IPS-NIHi11 (cell line): Measurements from ENCODE around the gene ASCC1.

Experiments
- DNase-seq: peaks from one replicate; pipeline ENCODE4 v3.0.0; 2012; ENCODE audit warnings: mixed read lengths, low spot score

Gene ASCC1

GRCh38 chr10:72065439-72066025, 150.5 kb downstream of the ASCC1 start:
- no peak for DNase-seq

DNA sequence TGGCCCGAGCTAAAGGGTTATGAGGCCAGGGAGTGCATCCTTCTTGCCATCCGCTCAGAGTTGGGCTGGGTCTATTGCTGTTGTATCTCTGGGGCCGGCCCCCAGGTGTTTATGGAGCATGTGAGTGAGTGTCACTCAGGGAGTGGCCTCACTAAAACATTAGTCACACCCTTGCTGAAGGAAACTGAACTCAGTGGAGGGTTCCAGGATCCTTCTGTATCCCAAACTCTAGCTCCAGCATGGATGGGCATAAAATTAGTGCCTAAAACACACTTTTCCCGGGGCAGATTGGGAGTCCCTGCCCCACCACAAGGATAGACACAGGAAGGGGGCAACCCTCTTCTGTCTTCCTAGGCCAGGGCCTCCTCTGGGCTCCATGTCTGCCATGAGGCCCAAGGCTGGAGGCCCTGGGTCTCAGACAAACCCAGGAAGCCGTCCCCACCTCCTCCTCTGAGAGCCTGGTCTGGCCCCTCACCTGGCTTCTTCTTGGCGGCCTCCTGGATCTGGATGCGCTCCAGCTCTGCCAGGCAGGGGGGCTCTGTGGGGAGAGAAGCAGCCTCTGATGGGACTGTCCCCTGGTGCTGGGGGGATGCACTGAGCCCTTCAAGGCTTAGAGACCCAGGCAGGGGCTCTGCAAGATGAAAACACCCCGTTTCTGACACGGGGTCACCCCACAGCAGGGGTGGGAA, 152.2 kb downstream of the ASCC1 start:
- no peak for DNase-seq

DNA sequence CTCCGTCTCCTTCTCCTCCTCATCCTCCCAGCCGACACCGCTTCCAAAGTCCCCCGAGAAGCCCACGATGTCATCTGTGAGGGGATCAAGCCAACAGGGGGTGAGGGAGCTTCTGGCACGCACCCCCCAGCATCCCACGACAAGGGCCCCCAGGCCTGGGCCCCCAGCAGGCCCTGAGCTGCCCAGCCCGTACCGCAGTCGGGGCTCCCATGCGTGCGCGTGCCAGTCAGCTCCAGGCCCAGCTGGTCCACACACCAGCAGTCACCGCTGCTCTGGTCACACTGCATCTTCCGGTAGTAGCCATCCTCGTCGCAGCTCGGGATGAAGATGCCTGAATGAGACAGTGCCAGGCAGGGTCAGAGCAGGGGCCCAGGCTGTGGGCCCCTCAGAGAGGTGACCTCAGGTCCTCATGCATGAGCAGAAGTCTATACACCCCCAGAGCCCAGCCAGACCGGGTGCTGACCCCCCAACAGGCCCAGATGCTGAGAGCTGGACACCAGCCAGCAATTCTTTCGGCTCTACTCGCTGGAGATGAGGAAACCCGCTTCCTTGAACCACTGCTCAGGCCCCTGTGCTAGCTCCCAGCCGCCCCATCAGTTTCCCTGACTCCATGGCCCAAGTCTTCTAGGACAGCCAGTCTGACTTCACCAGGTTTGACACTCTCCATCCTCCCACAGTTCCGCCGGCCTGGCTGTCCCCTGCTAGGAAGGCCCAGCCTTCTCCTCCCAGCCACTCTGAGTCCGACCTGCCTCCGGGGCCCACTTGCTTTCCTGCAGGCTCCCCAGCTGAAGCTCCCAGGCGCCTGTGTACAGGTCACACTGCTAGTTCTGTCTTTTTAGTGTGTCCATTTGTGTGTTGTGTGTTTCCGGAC, 153.0 kb downstream of the ASCC1 start:
- DNase-seq: no peak

GRCh38 chr10:72062382-72062781, 153.7 kb downstream of the ASCC1 start:
- DNase-seq: no peak

- DNase-seq: no peak
These were observed 154.1 kb downstream of the ASCC1 start for GRCh38 chr10:72061930-72062329.

- peak; percentile 75 for DNase-seq
These were observed 154.6 kb downstream of the ASCC1 start for GRCh38 chr10:72061491-72061890.

GRCh38 chr10:72059843-72060822, 155.9 kb downstream of the ASCC1 start:
- DNase-seq: peak; percentile 13

- DNase-seq: no peak
These were observed 156.9 kb downstream of the ASCC1 start for GRCh38 chr10:72058989-72059842.

DNA sequence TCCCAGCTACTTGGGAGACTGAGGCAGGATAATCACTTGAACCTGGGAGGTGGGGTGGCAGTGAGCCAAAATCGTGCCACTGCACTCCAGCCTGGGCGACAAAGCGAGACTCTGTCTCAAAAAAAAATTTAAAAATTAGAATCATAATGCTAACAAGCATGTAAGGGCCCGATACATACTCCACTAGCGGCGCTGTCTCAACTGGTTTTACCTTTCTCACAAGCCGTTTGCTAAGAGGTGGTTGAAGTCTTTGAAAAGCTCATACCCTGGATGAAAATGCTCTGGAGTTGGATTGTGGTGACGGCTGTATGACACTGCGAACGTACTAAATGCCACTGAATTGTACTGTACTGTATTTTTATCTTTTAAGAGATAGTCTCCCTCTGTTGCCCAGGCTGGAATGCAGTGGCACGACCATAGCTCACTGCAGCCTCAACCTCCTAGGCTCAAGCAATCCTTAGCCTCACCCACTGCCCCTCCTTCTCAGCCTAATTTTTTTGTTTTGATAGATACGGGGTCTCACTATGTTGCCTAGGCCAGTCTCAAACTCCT, 157.7 kb downstream of the ASCC1 start:
- DNase-seq: no peak

DNA sequence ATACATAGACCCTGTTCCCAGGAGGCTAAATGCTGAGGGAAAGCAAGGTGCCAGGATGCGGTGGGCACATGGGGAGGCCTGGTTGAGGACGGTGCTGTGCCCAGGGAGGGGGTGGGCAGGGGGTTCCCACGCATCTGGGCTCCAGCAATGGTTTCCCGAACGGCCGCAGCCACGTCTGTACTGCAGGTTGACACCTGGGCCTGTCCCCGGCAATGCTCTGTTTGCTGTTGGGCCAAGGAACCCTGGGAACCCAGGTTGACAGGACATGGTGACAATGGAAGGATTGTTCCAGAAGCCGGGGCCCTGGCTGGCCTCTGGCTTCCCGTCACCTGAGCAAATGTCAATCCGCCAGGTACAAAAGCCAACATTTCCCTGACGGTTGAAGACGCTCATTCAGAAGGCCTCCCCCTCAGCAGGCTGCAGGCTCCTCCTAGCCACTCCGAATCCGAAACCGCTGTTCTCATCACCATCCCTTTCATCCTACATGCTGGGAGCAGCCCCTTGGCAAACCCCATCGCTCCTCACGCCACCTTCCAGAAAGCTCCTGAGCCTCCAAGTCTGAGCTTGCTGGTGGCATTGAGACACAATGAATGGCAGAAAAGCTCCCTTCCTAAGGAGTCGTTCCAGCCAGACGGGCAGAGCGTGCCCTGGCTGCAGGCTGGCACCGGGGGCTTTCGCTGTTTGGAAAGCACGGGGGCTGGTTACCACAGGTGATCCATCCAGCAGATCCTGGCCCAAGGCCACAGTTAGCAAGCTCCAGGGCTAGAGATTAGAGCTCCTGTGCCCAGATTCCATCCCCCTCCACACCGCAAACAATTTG, 158.9 kb downstream of the ASCC1 start:
- no peak for DNase-seq

DNA sequence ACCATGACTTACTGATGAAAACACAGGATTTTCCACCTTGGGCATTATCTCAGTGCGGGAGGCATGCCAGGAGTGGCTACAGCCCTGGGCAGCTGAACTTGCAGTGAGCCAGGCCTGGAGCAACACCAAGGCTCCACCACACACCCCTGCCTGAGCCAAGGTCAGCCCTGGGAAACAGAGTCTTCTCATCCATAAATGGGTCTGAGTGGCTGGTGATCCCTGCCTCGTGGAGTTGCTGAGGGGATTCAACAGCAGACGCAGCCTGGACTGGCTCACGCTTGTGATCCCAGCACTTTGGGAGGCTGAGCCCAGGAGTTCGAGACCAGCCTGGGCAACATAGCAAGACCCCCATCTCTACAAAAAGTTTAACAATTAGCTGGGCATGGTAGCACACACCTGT, 160.0 kb downstream of the ASCC1 start:
- DNase-seq: no peak

DNA sequence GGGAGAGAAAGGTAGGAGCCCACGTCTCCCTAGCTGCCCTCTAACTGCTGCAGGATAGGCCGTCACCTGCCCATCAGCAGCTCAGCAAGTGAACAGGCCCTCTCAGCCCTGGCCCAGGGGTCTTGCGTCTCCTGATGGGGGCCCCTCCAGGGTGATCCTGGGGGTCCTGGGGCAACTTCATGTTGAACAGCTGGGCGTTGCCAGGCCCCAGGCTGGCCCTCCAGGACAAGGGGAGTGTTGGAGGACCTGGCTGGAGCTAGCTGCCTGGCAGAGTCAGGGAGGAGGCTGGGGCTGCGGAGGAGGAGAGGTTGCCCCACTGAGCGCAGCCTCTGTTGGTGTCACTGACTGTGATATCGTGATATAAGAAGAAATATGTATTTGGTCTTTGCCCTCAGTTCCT, 162.4 kb downstream of the ASCC1 start:
- no peak for DNase-seq

- no peak for DNase-seq
These were observed 165.2 kb downstream of the ASCC1 start for GRCh38 chr10:72050873-72051272.

DNA sequence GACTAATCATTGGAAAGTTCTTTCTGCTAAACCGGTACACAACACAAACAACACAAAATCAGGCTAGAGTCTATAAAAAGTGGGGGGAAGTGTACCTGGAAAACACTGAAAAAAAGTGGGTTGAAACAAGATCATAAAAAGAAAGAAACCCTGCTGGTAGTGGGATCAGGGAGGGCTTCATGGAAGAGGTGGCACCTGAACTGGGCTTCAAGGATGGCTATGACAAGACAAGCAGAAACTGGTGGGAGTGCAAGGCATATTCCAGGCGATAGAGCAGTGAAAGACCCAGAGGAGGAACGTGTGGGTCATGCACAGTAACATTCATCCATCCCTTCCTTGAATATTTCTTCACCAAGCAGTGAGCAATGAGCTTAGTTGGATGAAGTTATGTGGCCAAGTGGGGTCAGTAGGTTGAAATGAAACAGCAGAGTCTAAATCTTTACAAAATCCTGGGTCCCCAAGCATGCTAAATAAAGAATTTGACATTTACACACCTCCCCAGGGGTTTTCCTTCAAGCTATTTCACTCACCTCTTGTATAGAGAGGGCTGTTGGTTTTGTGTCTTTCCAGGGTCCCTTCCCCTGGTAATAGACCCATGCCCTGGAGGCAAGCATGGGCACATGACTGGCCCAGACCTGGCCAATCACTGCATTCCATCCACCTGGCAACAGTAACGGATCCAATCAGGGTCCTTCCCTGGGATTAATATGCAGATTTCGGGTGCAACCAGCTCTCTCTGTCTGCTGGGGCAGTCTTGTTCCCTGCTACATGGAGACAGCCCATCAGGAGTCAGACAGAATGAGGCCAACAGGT, 165.9 kb downstream of the ASCC1 start:
- DNase-seq: peak; percentile 81

- DNase-seq: no peak
These were observed 166.6 kb downstream of the ASCC1 start for GRCh38 chr10:72049472-72049871.

GRCh38 chr10:72048450-72049124, 167.5 kb downstream of the ASCC1 start:
- peak; percentile 93 for DNase-seq
